Astrocyte (in vitro differentiated cells and primary cell): ENCODE data around the gene ARMH3. TPM values are rescaled to one million over a fixed set of nuclear protein-coding genes. Genes with fewer than 3 reads are reported as not detected.

Experiments used
- DNase-seq: peaks from one replicate; pipeline ENCODE4 v3.0.0-alpha.2; 2010; ENCODE audit warnings: low read depth
- FAIRE-seq: peaks from 2 replicates; lab custom pipeline; 2011; peaks lifted over from hg19 to GRCh38; lab: Jason Lieb, UNC
- H2AFZ ChIP-seq: 2 replicates; pipeline ENCODE4 v1.6.0; 2012; ENCODE audit warnings: low read depth, low read length, inconsistent platforms
- H3K27ac ChIP-seq: 2 replicates; pipeline ENCODE4 v1.5.1; 2011; ENCODE audit warnings: low read depth, low read length, inconsistent platforms
- H3K27me3 ChIP-seq: 2 replicates; pipeline ENCODE4 v1.6.0; 2011; ENCODE audit warnings: low read length, inconsistent platforms; ENCODE audit not compliant: insufficient read depth
- H3K36me3 ChIP-seq: 2 replicates; pipeline ENCODE4 v1.5.1; 2011; ENCODE audit warnings: low read length, inconsistent platforms; ENCODE audit not compliant: insufficient read depth
- H3K4me1 ChIP-seq: 2 replicates; pipeline ENCODE4 v1.5.1; 2011; ENCODE audit warnings: low read length, inconsistent platforms; ENCODE audit not compliant: insufficient read depth
- H3K4me2 ChIP-seq: 2 replicates; pipeline ENCODE4 v1.6.0; 2012; ENCODE audit warnings: low read length, inconsistent platforms
- H3K4me3 ChIP-seq: 2 replicates; pipeline ENCODE4 v1.5.1; 2011; ENCODE audit warnings: low read depth, mild to moderate bottlenecking, low read length, inconsistent platforms; ENCODE audit not compliant: insufficient read depth
- H3K79me2 ChIP-seq: 2 replicates; pipeline ENCODE4 v1.6.0; 2012; ENCODE audit warnings: mild to moderate bottlenecking, low read length, inconsistent platforms; ENCODE audit not compliant: insufficient read depth
- H3K9ac ChIP-seq: 2 replicates; pipeline ENCODE4 v1.6.0; 2012; ENCODE audit warnings: mild to moderate bottlenecking, low read length, inconsistent platforms
- H3K9me3 ChIP-seq: 2 replicates; pipeline ENCODE4 v1.5.1; 2012; ENCODE audit warnings: low read depth, mild to moderate bottlenecking, low read length, inconsistent platforms; ENCODE audit not compliant: insufficient read depth
- H4K20me1 ChIP-seq: 2 replicates; pipeline ENCODE4 v1.6.0; 2012; ENCODE audit warnings: low read length, inconsistent platforms; ENCODE audit not compliant: insufficient read depth
- H3K27ac Mint-ChIP-seq: one replicate; pipeline ENCODE4 v1.8.0; 2021; ENCODE audit warnings: mild to moderate bottlenecking, mixed read lengths; ENCODE audit not compliant: unreplicated experiment
- H3K27me3 Mint-ChIP-seq: one replicate; pipeline ENCODE4 v1.8.0; 2021; ENCODE audit warnings: low read depth, mixed read lengths; ENCODE audit not compliant: unreplicated experiment
- H3K36me3 Mint-ChIP-seq: one replicate; pipeline ENCODE4 v1.8.0; 2021; ENCODE audit warnings: low read depth, mixed read lengths; ENCODE audit not compliant: unreplicated experiment
- H3K4me1 Mint-ChIP-seq: one replicate; pipeline ENCODE4 v1.8.0; 2021; ENCODE audit warnings: low read depth, mixed read lengths; ENCODE audit not compliant: unreplicated experiment
- H3K4me3 Mint-ChIP-seq: one replicate; pipeline ENCODE4 v1.8.0; 2021; ENCODE audit warnings: mild to moderate bottlenecking, moderate library complexity, mixed read lengths; ENCODE audit not compliant: unreplicated experiment
- H3K9me3 Mint-ChIP-seq: one replicate; pipeline ENCODE4 v1.8.0; 2021; ENCODE audit warnings: mild to moderate bottlenecking, mixed read lengths; ENCODE audit not compliant: unreplicated experiment
- EZH2 ChIP-seq: IDR thresholded peaks from 2 replicates; pipeline ENCODE4 v1.6.1; 2012; ENCODE audit warnings: mild to moderate bottlenecking, low read length, inconsistent platforms; ENCODE audit not compliant: insufficient read depth
- total RNA-seq: library from RNA; stranded (reverse); gene quantifications from 2 replicates; pipeline ENCODE4 v1.2.1, GENCODE V29; 2021
- TF ChIP-seq, protein P1 (sequence below): IDR thresholded peaks from 2 replicates; pipeline ENCODE4 v1.5.1; 2011; ENCODE audit warnings: low read depth, mild to moderate bottlenecking, inconsistent platforms, low read length, moderate library complexity; ENCODE audit not compliant: insufficient read depth

Gene ARMH3
- total RNA-seq, 1 donor from 2014 or later, result 22.6 TPM

DNA sequence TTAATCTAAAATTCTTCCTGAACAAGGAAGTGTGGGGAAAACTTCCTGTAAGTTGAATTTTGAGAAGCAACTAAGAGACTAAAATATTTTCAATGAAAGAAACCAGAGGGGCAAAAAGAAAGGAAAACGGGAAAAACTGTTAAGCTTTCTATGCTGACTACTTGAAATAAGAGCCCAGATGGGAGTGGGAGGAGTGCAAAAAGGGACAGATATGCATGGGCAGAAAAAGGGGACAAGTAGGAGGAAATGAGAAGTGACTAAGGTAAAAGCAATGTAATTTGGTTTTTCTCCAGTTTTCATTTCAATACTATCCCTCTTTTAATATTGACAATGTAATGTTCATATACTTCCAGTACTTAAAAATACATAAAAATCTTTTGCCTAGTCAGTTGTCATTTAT is 248.8 kb downstream of the ARMH3 start:
- peaks cover 90% of the 10 kb centered on the region for H4K20me1 ChIP-seq
- H3K36me3 ChIP-seq, result peaks cover 69% of the 10 kb centered on the region
- Mint-ChIP-seq H3K4me3 (peak overlapping the region; percentile 35), H3K4me1 (peaks cover 12% of the 10 kb centered on the region), H3K36me3 (peaks cover 15% of the 10 kb centered on the region), H3K9me3 (no peaks in the 10 kb centered on the region), H3K27me3 (no peaks in the 10 kb centered on the region), H3K27ac (no peak overlapping the region)
- peak overlapping the region; percentile 1 for H3K4me2 ChIP-seq
- FAIRE-seq (no peak), DNase-seq (no peak)
- no peak for TF ChIP-seq EZH2
- TF ChIP-seq, protein P1, sequence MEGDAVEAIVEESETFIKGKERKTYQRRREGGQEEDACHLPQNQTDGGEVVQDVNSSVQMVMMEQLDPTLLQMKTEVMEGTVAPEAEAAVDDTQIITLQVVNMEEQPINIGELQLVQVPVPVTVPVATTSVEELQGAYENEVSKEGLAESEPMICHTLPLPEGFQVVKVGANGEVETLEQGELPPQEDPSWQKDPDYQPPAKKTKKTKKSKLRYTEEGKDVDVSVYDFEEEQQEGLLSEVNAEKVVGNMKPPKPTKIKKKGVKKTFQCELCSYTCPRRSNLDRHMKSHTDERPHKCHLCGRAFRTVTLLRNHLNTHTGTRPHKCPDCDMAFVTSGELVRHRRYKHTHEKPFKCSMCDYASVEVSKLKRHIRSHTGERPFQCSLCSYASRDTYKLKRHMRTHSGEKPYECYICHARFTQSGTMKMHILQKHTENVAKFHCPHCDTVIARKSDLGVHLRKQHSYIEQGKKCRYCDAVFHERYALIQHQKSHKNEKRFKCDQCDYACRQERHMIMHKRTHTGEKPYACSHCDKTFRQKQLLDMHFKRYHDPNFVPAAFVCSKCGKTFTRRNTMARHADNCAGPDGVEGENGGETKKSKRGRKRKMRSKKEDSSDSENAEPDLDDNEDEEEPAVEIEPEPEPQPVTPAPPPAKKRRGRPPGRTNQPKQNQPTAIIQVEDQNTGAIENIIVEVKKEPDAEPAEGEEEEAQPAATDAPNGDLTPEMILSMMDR, result no peak
- no peak overlapping the region for H3K4me3 ChIP-seq
- H3K9ac ChIP-seq, result no peak overlapping the region
- no peaks in the 10 kb centered on the region for H3K27me3 ChIP-seq
- no peaks in the 10 kb centered on the region for H3K9me3 ChIP-seq
- H2AFZ ChIP-seq, result no peak overlapping the region
- H3K4me1 ChIP-seq, result peaks cover 3% of the 10 kb centered on the region
- peaks cover 84% of the 10 kb centered on the region for H3K79me2 ChIP-seq
- H3K27ac ChIP-seq, result no peak overlapping the region

DNA sequence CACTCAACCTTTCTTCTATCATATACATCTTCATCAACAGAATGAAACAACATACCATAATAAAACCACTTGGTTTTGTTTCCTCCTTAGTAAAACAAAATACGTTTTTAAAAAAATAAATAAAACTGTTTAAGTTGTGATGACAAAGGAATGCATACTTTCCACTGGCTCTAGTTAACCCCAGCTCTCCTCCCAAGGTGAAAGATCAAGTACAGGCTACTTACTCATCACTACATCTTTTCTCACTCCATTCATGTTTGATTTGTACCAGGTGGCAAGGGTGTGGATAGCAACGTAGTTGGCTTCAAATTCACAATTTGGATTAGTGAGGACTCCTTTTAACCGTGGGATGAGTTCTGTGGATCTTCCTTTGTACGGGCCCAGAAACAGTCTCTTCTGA is 252.5 kb downstream of the ARMH3 start:
- H3K4me3 ChIP-seq, result no peak overlapping the region
- H3K36me3 Mint-ChIP-seq, result peaks cover 30% of the 10 kb centered on the region
- H3K27ac ChIP-seq, result no peak overlapping the region
- H3K4me1 ChIP-seq, result peaks cover 3% of the 10 kb centered on the region
- H3K27ac Mint-ChIP-seq, result no peak overlapping the region
- H3K79me2 ChIP-seq, result peaks cover 85% of the 10 kb centered on the region
- peaks cover 8% of the 10 kb centered on the region for H3K4me1 Mint-ChIP-seq
- TF ChIP-seq EZH2, result no peak
- TF ChIP-seq, protein P1, result no peak
- DNase-seq (no peak), FAIRE-seq (no peak)
- no peaks in the 10 kb centered on the region for H3K9me3 Mint-ChIP-seq
- peaks cover 54% of the 10 kb centered on the region for H3K36me3 ChIP-seq
- H2AFZ ChIP-seq, result no peak overlapping the region
- H3K27me3 ChIP-seq, result no peaks in the 10 kb centered on the region
- no peak overlapping the region for H3K4me3 Mint-ChIP-seq
- no peaks in the 10 kb centered on the region for H3K9me3 ChIP-seq
- no peak overlapping the region for H3K9ac ChIP-seq
- no peak overlapping the region for H3K4me2 ChIP-seq
- H3K27me3 Mint-ChIP-seq, result no peaks in the 10 kb centered on the region
- H4K20me1 ChIP-seq, result peaks cover 90% of the 10 kb centered on the region

- Histone ChIP-seq H3K4me3 (no peak overlapping the region), H2AFZ (no peak overlapping the region), H3K4me1 (no peaks in the 10 kb centered on the region), H3K79me2 (peaks cover 85% of the 10 kb centered on the region), H3K9ac (no peak overlapping the region), H3K27ac (no peak overlapping the region), H3K27me3 (no peaks in the 10 kb centered on the region), H3K4me2 (no peak overlapping the region), H4K20me1 (peaks cover 92% of the 10 kb centered on the region), H3K9me3 (no peaks in the 10 kb centered on the region), H3K36me3 (peaks cover 67% of the 10 kb centered on the region)
- H3K27me3 Mint-ChIP-seq, result no peaks in the 10 kb centered on the region
- TF ChIP-seq, protein P1, result no peak
- no peak for TF ChIP-seq EZH2
- no peak for FAIRE-seq
- H3K9me3 Mint-ChIP-seq, result no peaks in the 10 kb centered on the region
- DNase-seq, result no peak
- peaks cover 40% of the 10 kb centered on the region for H3K36me3 Mint-ChIP-seq
- no peak overlapping the region for H3K27ac Mint-ChIP-seq
- no peak overlapping the region for H3K4me3 Mint-ChIP-seq
- H3K4me1 Mint-ChIP-seq, result no peaks in the 10 kb centered on the region
Observed at GRCh38 chr10:101797403-101798059, 258.4 kb downstream of the ARMH3 start.
